ENCODE data around the gene MRPL52. TPM values are rescaled to one million over a fixed set of nuclear protein-coding genes. Genes with fewer than 3 reads are reported as not detected.
A peak's percentile ranks its signal among the peaks of the same experiment; 100 is the strongest.

Gene MRPL52
- total and polyA plus RNA-seq, 2 of the 13 experiments (the other 11 are each of a cell fraction or from before 2014, with no cell fraction given): 118 to 329 TPM

GRCh38 chr14:22829661-22830442, at the start of gene MRPL52 (continued):
- TF ChIP-seq CERS6 (CRISPR knock-in tag; IDR thresholded peaks at IDR 0.05) (no peak; the same call in 1 of the 2 replicates), RXRA (CRISPR knock-in tag; IDR thresholded peaks at IDR 0.05) (peak; percentile 80), NRL (CRISPR knock-in tag; IDR thresholded peaks at IDR 0.05; ENCODE audit: borderline replicate concordance) (no peak; the same call in 1 of the 2 replicates), PLRG1 (conservative IDR thresholded peaks at IDR 0.05) (no peak)

- H3K4me3 ChIP-seq (replicated peaks in 1 of 3; ENCODE audit: insufficient read depth in 1 of 3, low read depth in 2 of 3, low read length in 3 of 3): no peak overlapping the region
- in situ Hi-C loops (cut with HindIII; ENCODE audit: extremely low pct_ligation_motif_present, low pct_unique_long_range_greater_than_20kb): no loop called here
- no peaks in the 10 kb centered on the region for H3K36me3 ChIP-seq (replicated peaks in 1 of 2; ENCODE audit: control insufficient read depth in 1 of 2, insufficient read depth in 2 of 2, low read length in 2 of 2)
- H3K4me1 ChIP-seq (ENCODE audit: insufficient read depth, low read length): peaks cover 7% of the 10 kb centered on the region; the same call in 1 of the 2 replicates
- H4K20me1 ChIP-seq (ENCODE audit: insufficient read depth, low read length): no peaks in the 10 kb centered on the region
- DNase-seq (ENCODE audit: low spot score) (peak; percentile 59), ATAC-seq (peak; percentile 4), FAIRE-seq (no peak)
- POLR2A ChIA-PET: interaction anchor here (2.3 kb wide), 1 partner anchor 14 kb away, joined by 14 read pairs; the partner anchor contains the start of gene OXA1L
- H3K27me3 ChIP-seq (ENCODE audit: control insufficient read depth in 1 of 2, insufficient read depth in 2 of 2, low read length in 2 of 2): no peaks in the 10 kb centered on the region
- no peaks in the 10 kb centered on the region for H3K9me3 ChIP-seq (ENCODE audit: low read length)
- intact Hi-C loops (cut with micrococcal nuclease; ENCODE audit: unreplicated experiment): no loop called here
- CTCF ChIA-PET (ENCODE audit: low intra/inter-chr PET ratio, low total read pairs): interaction anchor here (1.3 kb wide), 1 partner anchor 73 kb away, joined by 5 read pairs; no protein-coding TSS in a partner anchor
- no peak overlapping the region for H2AFZ ChIP-seq (ENCODE audit: low read length)
- no peak overlapping the region for H3K27ac ChIP-seq (ENCODE audit: extremely low read length, insufficient read depth, low read length)
- TF ChIP-seq NCOR1 (IDR thresholded peaks at IDR 0.05; ENCODE audit: borderline replicate concordance, low read length) (no peak), RBFOX2 (IDR thresholded peaks at IDR 0.05; ENCODE audit: low read depth, low read length) (no peak), MAFF (IDR thresholded peaks at IDR 0.05; ENCODE audit: low read depth, low read length) (0 out of 2 replicates have a peak, but pooled peaks have one; percentile 15), ARHGAP35 (CRISPR knock-in tag; IDR thresholded peaks at IDR 0.05; ENCODE audit: borderline replicate concordance) (no peak), ARNT (IDR thresholded peaks at IDR 0.05) (no peak), ZNF7 (CRISPR knock-in tag; IDR thresholded peaks at IDR 0.05) (0 out of 2 replicates have a peak, but pooled peaks have one; percentile 26), KLF13 (CRISPR knock-in tag; IDR thresholded peaks at IDR 0.05) (no peak), ZNF704 (CRISPR knock-in tag; IDR thresholded peaks at IDR 0.05; ENCODE audit: borderline replicate concordance) (no peak), MAFK (conservative IDR thresholded peaks at IDR 0.05 in 1 of 2, IDR thresholded peaks at IDR 0.05 in 1 of 2; ENCODE audit: low read length in 2 of 2) (peak in 1 of 2 experiments; percentile 35; a peak in 1 of 4 replicates), SRF (IDR thresholded peaks at IDR 0.05; ENCODE audit: low read depth, low read length) (peak; percentile 84), CHD2 (IDR thresholded peaks at IDR 0.05; ENCODE audit: low read depth, low read length) (peak; percentile 31; the same call in 1 of the 2 replicates)
- 15% methylated on average over 2 of the region's 2 CpGs for WGBS (ENCODE audit: low lambda C conversion rate)
- H3K4me2 ChIP-seq (ENCODE audit: low read depth, low read length): no peak overlapping the region
- no TSS peak for BruUV-seq (replicated peaks)
- H3K79me2 ChIP-seq (ENCODE audit: insufficient read depth, low read length): no peaks in the 10 kb centered on the region
- no peak overlapping the region for H3K9ac ChIP-seq (ENCODE audit: insufficient read depth, low read depth, low read length)
Observed at GRCh38 chr14:22780105-22780679, 49.5 kb upstream of the MRPL52 start.

Data from HepG2 (cell line).